B cell (primary cell): ENCODE measurements around the gene XIRP2.

Experiments
- CTCF ChIP-seq: fragments of 200-600 bp; IDR thresholded peaks from one replicate; pipeline ENCODE4 v1.8.0; 2022; ENCODE audit warnings: antibody characterized with exemption, mild to moderate bottlenecking
- EZH2 ChIP-seq: IDR thresholded peaks from 2 replicates; pipeline ENCODE4 v1.6.1; 2012; ENCODE audit warnings: borderline replicate concordance, low read depth, mild to moderate bottlenecking, moderate library complexity, low read length; ENCODE audit not compliant: insufficient read depth, poor library complexity, severe bottlenecking

DNA sequence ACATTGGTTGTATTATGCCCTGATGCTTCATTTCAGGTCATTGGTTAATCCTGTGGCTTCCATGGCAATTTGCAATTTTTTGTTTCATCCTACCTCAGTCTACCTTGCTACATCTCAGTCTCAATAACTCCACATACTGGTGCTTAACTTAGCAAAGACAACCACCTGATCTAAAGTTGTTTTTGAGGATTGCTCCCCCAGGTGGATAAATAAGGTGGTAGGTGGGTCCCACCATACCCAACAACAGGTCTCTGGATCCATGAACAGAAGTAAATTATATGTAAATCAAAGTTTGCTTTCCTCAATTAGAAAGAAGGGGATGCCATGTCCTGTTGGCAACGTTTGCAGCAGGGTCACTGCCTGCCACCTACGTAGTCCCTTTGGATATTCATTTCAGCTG lies 7.0 kb downstream of the XIRP2 start:
- TF ChIP-seq CTCF (no peak), EZH2 (no peak)
